GM18502 (cell line): Measurements from ENCODE around the gene C19orf44.

Experiments used
- ATAC-seq: cut with Tn5 transposase; IDR thresholded peaks from one replicate; pipeline ENCODE4 v1.9.1; 2021; ENCODE audit warnings: mild to moderate bottlenecking; ENCODE audit not compliant: unreplicated experiment, poor library complexity

C19orf44 gene

DNA sequence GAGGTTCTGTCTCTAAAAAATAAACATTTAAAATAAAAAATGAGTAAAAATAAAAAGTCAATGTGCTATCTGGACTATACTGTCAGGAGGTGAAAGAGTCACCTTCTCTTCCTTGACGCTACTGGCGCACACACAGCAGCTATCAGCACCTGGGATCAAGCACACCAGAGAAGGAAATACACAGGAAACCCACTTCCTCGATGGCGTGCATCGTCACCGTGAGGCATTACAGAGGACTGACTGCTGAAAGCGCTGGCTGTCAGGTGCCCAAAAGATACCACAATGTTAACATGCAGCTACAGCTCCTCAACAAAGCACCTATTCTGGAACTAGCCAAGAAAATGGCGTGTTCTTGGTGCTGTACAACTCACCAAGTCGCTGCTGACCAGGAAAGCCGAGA lies 70.0 kb downstream of the C19orf44 start:
- ATAC-seq = no peak

DNA sequence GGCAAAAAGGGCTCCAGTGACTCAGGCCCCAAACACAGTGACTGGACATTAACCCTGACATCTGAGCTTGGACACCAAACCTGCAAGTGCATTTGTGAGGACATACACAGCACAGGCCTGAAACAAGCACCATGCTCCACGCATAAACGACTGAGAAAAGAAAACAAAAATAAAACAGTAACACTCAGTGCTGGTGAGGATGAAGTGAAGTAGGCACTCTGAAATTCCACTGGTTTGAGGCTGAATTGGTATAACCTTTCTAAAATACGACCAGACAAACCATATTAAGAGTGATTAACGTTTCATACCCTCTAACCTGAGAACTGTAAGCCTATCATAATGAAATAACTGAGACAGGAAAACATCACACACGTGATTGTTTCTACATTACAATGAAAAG lies 70.5 kb downstream of the C19orf44 start:
- no peak for ATAC-seq

GRCh38 chr19:16569609-16570320 lies 73.6 kb downstream of the C19orf44 start:
- ATAC-seq = no peak
